Body of pancreas (tissue), 4 donors: Measurements from ENCODE around the gene CPNE2.

Experiments
- POLR2A ChIP-seq, 3 donors: fragments of 450-650 bp; IDR thresholded peaks; one replicate each; pipeline ENCODE4 v1.6.1; 2016; ENCODE audit warnings: antibody characterized with exemption in 3 of 3, mild to moderate bottlenecking in 2 of 3
- TF ChIP-seq, protein P1 (sequence below), 7 experiments: fragments of 450-650 bp in 4 of 7; fragments of 200-600 bp in 3 of 7; sonication (generic) in 3 of 7; IDR thresholded peaks; one replicate each; pipeline ENCODE4 v1.5.1; 2016 to 2019; ENCODE audit warnings: antibody characterized with exemption in 7 of 7

DNA sequence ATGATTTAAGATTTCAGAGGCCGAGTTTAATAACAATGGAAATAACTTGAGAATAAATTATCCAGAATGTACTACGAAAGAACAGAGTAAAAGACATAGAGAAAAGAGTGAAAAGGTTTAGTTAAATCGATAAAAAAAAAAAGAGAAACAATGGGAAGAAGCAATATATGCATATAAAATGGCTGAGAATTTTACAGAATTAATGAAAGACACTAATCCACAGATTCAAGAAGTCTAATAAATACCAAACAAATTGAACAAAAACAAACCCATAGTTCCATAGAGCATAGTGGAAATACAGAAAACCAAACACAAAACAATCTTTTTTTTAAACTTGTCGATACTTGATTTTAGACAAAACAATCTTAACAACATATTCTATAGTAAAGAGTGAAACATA, 91.7 kb downstream of the CPNE2 start:
- TF ChIP-seq, protein P1, sequence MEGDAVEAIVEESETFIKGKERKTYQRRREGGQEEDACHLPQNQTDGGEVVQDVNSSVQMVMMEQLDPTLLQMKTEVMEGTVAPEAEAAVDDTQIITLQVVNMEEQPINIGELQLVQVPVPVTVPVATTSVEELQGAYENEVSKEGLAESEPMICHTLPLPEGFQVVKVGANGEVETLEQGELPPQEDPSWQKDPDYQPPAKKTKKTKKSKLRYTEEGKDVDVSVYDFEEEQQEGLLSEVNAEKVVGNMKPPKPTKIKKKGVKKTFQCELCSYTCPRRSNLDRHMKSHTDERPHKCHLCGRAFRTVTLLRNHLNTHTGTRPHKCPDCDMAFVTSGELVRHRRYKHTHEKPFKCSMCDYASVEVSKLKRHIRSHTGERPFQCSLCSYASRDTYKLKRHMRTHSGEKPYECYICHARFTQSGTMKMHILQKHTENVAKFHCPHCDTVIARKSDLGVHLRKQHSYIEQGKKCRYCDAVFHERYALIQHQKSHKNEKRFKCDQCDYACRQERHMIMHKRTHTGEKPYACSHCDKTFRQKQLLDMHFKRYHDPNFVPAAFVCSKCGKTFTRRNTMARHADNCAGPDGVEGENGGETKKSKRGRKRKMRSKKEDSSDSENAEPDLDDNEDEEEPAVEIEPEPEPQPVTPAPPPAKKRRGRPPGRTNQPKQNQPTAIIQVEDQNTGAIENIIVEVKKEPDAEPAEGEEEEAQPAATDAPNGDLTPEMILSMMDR (IDR thresholded peaks at IDR 0.05): no peak
- no peak for TF ChIP-seq POLR2A (IDR thresholded peaks at IDR 0.05)
